G401.6 (cell line): Measurements from ENCODE around the gene MRPL28.
"Not testable (repeated sequence)": the region's sequence is repeated elsewhere in the genome, so short reads cannot be mapped to it uniquely, and the experiment has no call there.

Source experiments
- FAIRE-seq: peaks from 2 replicates; lab custom pipeline; 2012; peaks lifted over from hg19 to GRCh38; lab: Jason Lieb, UNC

MRPL28 gene

GRCh38 chr16:389352-389751 is 19.0 kb upstream of the MRPL28 start:
- no peak for FAIRE-seq

DNA sequence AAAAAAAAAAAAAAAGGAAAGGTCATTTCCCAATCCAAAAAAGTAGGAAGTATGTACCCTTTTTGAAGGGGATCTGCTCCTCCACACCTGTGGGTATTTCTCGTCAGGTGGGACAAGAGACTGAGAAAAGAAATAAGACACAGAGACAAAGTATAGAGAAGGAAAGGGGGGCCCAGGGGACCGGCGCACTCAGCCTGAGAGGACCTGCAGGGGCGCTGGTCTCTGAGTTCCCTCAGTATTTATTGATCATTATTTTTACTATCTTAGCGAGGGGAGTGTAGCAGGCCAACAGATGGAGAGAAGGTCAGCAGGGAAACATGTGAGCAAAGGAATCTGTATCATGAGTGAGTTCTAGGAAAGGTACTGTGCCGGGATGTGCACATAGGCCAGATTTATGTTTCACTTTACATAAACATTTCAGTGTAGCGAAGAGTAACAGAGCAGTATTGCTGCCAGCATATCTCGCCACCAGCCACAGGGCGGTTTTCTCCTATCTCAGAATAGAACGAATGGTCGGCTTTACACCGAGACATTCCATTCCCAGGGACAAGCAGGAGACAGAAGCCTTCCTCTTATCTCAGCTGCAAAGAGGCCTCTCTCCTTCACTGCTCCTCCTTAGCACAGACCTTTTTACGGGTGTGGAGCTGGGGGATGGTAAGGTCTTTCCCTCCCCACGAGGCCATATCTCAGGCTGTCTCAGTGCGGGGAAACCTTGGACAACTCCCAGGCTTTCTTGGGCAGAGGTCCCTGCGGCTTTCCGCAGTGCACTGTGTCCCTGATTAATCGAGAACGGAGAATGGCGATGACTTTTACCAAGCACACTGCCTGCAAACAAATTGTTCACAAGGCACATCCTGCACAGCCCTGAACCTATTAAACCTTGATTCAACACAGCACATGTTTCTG is 17.7 kb upstream of the MRPL28 start:
- FAIRE-seq = not testable (repeated sequence)

GRCh38 chr16:386641-387156 is 16.4 kb upstream of the MRPL28 start:
- peak; percentile 89 for FAIRE-seq

DNA sequence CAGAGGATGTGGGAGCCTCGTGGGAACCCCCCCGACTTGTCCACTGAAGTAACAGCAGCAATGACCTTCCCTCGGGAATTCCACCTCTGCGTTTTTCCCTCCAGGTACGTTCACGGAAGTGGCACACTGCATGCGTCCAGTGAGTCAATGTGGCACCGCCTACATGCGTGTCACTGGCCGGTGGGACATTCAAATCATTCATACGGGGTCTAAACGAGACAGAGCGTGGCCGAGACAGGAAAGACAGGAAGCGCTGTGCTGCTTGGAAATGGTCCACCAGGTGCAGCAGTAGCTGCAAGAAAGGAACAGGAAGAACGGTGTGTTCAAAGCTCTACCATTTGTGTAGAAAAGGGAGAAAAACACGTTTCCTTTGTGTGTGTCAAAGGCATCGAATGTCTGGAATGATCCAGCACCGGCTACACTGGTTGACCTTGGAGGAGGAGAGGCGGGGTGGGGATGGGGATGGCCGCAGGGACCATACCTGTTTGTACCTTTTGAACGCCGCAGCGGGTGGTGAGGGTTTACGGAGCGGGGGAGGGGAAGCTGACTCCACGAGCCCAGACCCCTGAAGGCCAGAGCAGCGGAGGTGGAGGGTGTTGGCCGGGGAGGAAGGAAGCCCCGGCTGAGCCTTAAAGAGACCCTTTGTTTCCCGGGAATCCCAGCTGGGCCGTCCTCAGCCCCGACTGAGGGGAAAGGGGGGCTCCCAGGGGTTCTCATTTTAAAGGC is 13.2 kb upstream of the MRPL28 start:
- no peak for FAIRE-seq

DNA sequence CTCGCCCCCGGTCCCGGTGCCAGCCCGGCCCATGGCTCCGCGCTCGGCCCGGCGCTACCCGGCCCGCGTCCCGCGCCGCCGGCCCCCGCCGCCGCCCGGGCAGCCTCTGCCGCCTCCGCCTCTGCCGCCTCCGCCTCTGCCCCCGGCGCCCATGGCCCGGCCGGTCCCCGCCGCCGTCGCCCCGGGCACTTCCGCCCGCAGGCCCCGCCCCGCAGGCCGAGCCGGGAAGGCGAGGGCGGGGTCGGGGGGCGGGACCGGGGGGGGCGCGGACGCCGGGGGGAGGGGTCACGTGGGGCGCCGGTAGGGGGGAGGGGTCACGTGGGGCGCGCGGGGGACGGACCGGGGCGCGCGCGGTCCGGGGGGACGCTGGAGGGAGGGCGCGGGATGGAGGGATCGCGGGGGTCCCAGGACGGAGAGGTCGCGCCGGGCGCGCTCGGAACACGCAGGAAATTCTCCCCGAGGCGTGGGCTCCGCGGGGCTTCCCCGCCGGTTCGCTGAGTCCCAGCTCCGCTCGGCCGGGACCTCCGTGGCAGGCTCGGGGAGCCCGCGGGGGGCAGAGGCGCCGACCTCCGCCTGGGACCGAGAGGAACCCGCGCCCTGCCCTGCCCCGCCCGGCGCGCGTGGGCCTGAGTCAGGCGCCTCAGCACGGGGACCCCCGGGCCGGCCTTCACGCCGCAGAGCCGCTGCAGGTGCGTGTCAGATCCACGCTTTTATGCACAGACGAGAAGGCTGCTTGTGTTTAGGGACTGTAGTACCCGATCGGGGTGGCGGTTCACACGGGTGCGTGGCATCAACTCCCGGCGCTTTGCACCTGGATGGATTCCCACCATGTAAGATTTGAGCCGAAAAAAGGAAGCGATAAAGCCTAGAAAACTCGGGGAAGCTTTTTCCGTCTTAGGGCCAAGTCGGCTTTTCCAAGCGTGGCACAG is 11.7 kb upstream of the MRPL28 start, which contains the start of gene PGAP6:
PGAP6 (minus strand) TSS at position 190 of the 929 bp plus-strand sequence; CDS start at position 33, 157 bp downstream.
- FAIRE-seq = no peak

GRCh38 chr16:381012-381788 is 10.9 kb upstream of the MRPL28 start:
- no peak for FAIRE-seq

DNA sequence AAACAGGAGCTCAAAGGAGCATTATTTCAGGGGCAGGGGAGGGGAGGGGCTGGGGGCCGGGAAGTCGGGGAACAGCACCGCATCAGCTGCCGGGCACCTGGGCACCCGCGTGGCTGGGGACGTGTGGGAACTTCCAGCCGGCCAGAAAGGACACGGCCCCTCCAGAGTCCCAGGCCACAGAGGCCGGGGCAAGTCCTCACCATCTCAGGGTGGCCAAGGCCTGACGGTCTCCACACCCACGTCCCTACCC is 10.3 kb upstream of the MRPL28 start:
- no peak for FAIRE-seq

- no peak for FAIRE-seq
Measured at GRCh38 chr16:379961-380761, 9.8 kb upstream of the MRPL28 start.

DNA sequence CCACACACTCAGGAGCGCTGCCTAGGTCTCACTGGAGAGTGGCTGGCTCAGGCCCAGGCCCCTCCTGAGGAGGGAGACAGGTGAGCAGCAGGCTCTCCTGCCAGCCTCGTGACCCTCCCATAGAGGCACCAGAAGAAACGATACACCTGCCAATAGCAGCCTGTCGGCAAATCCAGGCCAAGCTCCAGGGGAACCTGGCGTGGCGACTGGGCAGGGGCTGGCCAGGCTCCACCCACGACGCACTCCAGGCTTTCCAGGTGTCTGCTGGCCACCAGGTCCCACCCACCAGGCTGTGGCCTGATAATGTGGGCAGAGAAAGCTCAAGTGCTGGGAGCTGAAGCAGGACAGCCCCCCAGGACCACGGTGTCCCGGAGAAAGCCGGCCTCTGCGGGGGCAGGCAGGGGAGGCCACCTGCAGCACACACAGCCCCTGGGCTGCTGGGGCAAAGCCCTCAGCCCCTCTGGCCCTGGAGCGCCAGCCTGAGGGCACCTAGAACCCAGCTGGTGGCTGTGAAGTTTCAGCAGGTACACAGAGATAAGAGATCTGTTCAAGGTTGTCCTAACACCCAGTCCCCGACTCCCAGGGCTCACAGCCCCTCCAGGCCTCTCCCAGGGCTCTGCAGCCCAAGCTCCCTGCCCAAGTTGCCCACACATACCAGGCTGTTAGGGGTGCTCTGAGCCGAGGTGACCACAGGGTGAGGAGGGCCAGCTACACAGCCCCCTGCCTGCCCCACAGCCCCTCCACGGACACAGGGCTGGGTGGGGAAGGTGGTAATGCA is 9.0 kb upstream of the MRPL28 start:
- no peak for FAIRE-seq

DNA sequence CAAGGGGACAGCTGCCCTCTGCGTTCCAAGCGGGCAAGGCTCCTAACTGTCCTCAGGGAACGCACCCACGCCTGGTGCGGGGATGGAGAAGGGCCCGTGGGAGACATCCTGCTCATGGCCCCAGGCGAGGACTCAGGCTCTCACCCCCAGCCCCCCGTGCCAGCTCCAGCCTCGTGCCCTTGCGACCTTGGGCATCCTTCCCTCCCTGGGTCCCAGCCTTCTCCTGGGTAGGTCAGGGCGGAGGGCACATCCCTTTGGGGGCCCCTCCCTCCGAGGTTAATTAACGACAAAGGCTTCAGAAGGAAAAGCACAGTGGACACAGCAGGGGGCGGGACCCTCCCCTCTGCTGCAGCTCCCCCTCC is 8.5 kb upstream of the MRPL28 start:
- no peak for FAIRE-seq

- not testable (repeated sequence) for FAIRE-seq
Measured at GRCh38 chr16:378113-378820, 7.9 kb upstream of the MRPL28 start.

DNA sequence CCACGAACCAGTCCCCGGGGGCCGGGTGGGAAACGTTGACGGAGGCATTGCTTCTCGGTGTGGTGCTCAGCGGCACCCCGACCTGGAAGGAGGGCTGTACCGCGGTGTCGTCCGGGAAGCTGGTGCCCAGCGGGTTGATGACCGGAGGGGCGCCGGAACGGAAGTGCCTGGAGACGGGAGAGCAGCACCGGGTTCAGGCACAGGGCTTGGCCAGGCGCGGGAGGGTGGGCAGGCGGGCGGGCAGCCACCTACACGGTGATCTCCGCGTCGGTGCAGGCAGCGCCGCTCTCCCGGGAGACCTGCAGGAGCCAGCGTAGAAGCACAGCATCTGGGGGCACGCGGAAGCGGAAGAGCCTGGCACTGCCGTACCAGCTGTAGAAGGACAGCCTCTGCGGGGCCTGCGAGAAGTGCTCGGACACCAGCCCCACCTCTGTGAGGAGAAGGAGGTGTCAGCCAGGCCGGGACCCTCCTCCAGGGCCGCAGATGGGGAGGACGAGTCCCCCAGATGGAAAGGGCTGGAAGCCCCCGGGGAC is 7.1 kb upstream of the MRPL28 start:
- no peak for FAIRE-seq

DNA sequence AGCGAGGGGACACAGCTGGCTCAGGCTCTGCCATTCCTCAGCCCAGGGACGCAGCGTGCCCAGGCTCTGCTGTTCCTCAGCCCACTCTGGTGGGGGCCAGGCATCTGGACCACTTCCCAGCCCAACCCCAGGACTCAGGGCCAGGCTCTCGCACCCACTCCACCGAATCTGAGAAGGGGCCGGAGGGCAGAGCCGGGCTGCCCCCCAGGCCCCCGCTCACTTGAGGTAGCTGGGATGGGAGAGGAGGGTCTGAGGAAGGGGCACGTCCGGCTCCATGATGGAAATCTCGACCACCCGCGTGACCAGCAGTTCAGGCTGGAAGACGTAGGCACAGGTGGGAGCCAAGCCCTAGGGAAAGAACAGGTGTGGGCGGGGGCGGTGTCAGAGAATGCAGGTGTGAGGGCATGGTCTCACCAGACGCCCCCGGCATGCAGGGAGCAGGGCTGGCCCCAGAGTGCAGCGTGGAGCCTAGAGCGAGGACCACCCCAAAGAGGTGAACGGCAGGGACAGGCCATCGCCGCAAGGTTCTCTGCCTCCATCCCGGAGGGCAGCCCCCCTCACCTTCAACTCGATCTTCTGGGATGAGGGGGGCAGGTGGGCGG is 6.6 kb upstream of the MRPL28 start:
- no peak for FAIRE-seq

- no peak for FAIRE-seq
Measured at GRCh38 chr16:375927-376816, 5.8 kb upstream of the MRPL28 start.

- FAIRE-seq = no peak
Measured at GRCh38 chr16:375212-375611, 4.9 kb upstream of the MRPL28 start.

GRCh38 chr16:374616-374926 is 4.2 kb upstream of the MRPL28 start:
- no peak for FAIRE-seq

- FAIRE-seq = no peak
Measured at GRCh38 chr16:373848-374615, 3.7 kb upstream of the MRPL28 start.
